ENCODE data around the gene LRRN2. TPM values are rescaled to one million over a fixed set of nuclear protein-coding genes. Genes with fewer than 3 reads are reported as not detected.

Gene LRRN2
- total RNA-seq, 4 donors from 2014 or later: 1.8 to 6.4 (median 4.1) TPM

GRCh38 chr1:204602871-204603542, 82.5 kb downstream of the LRRN2 start:
- ATAC-seq (ENCODE audit: low FRiP score) (no peak), DNase-seq (ENCODE audit: low spot score) (no peak)
- no peak for TF ChIP-seq CTCF (IDR thresholded peaks at IDR 0.05)

GRCh38 chr1:204602111-204602579, 83.4 kb downstream of the LRRN2 start:
- no peak for DNase-seq (ENCODE audit: low spot score)
- TF ChIP-seq CTCF (IDR thresholded peaks at IDR 0.05): no peak
- no peak for ATAC-seq (ENCODE audit: low FRiP score)

GRCh38 chr1:204600968-204601367, 84.6 kb downstream of the LRRN2 start:
- TF ChIP-seq CTCF (IDR thresholded peaks at IDR 0.05): no peak
- DNase-seq (ENCODE audit: low spot score) (no peak), ATAC-seq (ENCODE audit: low FRiP score) (no peak)

- no peak for DNase-seq (ENCODE audit: low spot score)
- TF ChIP-seq CTCF (IDR thresholded peaks at IDR 0.05): no peak
- no peak for ATAC-seq (ENCODE audit: low FRiP score)
These were observed 85.3 kb downstream of the LRRN2 start for GRCh38 chr1:204600203-204600602.

- ATAC-seq (ENCODE audit: low FRiP score) (no peak), DNase-seq (ENCODE audit: low spot score) (no peak)
- TF ChIP-seq CTCF (IDR thresholded peaks at IDR 0.05): no peak
These were observed 85.9 kb downstream of the LRRN2 start for GRCh38 chr1:204599596-204599995.

GRCh38 chr1:204599098-204599497, 86.4 kb downstream of the LRRN2 start:
- no peak for ATAC-seq (ENCODE audit: low FRiP score)
- TF ChIP-seq CTCF (IDR thresholded peaks at IDR 0.05): no peak
- no peak for DNase-seq (ENCODE audit: low spot score)

GRCh38 chr1:204598319-204598969, 87.1 kb downstream of the LRRN2 start:
- TF ChIP-seq CTCF (IDR thresholded peaks at IDR 0.05): no peak
- DNase-seq (ENCODE audit: low spot score): no peak
- ATAC-seq (ENCODE audit: low FRiP score): no peak
